ENCODE measurements around the gene APOBR. TPM values are rescaled to one million over a fixed set of nuclear protein-coding genes. Genes with fewer than 3 reads are reported as not detected.
"Not testable (repeated sequence)": the region's sequence is repeated elsewhere in the genome, so short reads cannot be mapped to it uniquely, and the experiment has no call there.

Gene APOBR
- total RNA-seq, 1 donor from 2014 or later: not detected

- no peak for TF ChIP-seq CTCF (IDR thresholded peaks at IDR 0.05)
- no peaks in the 10 kb centered on the region for H3K27me3 Mint-ChIP-seq (ENCODE audit: unreplicated experiment)
- H3K4me3 Mint-ChIP-seq (ENCODE audit: unreplicated experiment): no peak overlapping the region
- H3K36me3 Mint-ChIP-seq (ENCODE audit: unreplicated experiment): peaks cover 27% of the 10 kb centered on the region
- H3K27ac Mint-ChIP-seq (ENCODE audit: unreplicated experiment): no peak overlapping the region
- no peaks in the 10 kb centered on the region for H3K4me1 Mint-ChIP-seq (ENCODE audit: unreplicated experiment)
- no peak for DNase-seq (ENCODE audit: extremely low spot score, unreplicated experiment)
- no peaks in the 10 kb centered on the region for H3K9me3 Mint-ChIP-seq (ENCODE audit: unreplicated experiment)
These were observed 15.8 kb upstream of the APOBR start for GRCh38 chr16:28478506-28479180.

GRCh38 chr16:28482026-28482425 is 12.4 kb upstream of the APOBR start:
- TF ChIP-seq CTCF (IDR thresholded peaks at IDR 0.05): no peak
- DNase-seq (ENCODE audit: extremely low spot score, unreplicated experiment): no peak
- Mint-ChIP-seq H3K4me1 (ENCODE audit: unreplicated experiment) (no peaks in the 10 kb centered on the region), H3K4me3 (ENCODE audit: unreplicated experiment) (no peak overlapping the region), H3K9me3 (ENCODE audit: unreplicated experiment) (no peaks in the 10 kb centered on the region), H3K36me3 (ENCODE audit: unreplicated experiment) (peaks cover 17% of the 10 kb centered on the region), H3K27ac (ENCODE audit: unreplicated experiment) (no peak overlapping the region), H3K27me3 (ENCODE audit: unreplicated experiment) (no peaks in the 10 kb centered on the region)

GRCh38 chr16:28483361-28483760 is 11.1 kb upstream of the APOBR start:
- not testable (repeated sequence) for DNase-seq (ENCODE audit: extremely low spot score, unreplicated experiment); H3K4me3 Mint-ChIP-seq (ENCODE audit: unreplicated experiment); H3K9me3 Mint-ChIP-seq (ENCODE audit: unreplicated experiment); H3K4me1 Mint-ChIP-seq (ENCODE audit: unreplicated experiment); H3K27me3 Mint-ChIP-seq (ENCODE audit: unreplicated experiment); H3K27ac Mint-ChIP-seq (ENCODE audit: unreplicated experiment)
- H3K36me3 Mint-ChIP-seq (ENCODE audit: unreplicated experiment): peaks cover 14% of the 10 kb centered on the region

GRCh38 chr16:28486266-28486665 is 8.2 kb upstream of the APOBR start:
- Mint-ChIP-seq H3K27ac (ENCODE audit: unreplicated experiment) (no peak overlapping the region), H3K4me3 (ENCODE audit: unreplicated experiment) (no peak overlapping the region), H3K27me3 (ENCODE audit: unreplicated experiment) (no peaks in the 10 kb centered on the region), H3K36me3 (ENCODE audit: unreplicated experiment) (peaks cover 14% of the 10 kb centered on the region), H3K9me3 (ENCODE audit: unreplicated experiment) (no peaks in the 10 kb centered on the region), H3K4me1 (ENCODE audit: unreplicated experiment) (peaks cover 2% of the 10 kb centered on the region)
- no peak for DNase-seq (ENCODE audit: extremely low spot score, unreplicated experiment)
- TF ChIP-seq CTCF (IDR thresholded peaks at IDR 0.05): no peak

GRCh38 chr16:28491230-28491969 is 3.0 kb upstream of the APOBR start:
- Mint-ChIP-seq H3K9me3 (ENCODE audit: unreplicated experiment) (no peaks in the 10 kb centered on the region), H3K4me3 (ENCODE audit: unreplicated experiment) (peak overlapping the region; percentile 95), H3K4me1 (ENCODE audit: unreplicated experiment) (peaks cover 5% of the 10 kb centered on the region), H3K27ac (ENCODE audit: unreplicated experiment) (peak overlapping the region; percentile 100), H3K27me3 (ENCODE audit: unreplicated experiment) (no peaks in the 10 kb centered on the region), H3K36me3 (ENCODE audit: unreplicated experiment) (peaks cover 9% of the 10 kb centered on the region)
- no peak for DNase-seq (ENCODE audit: extremely low spot score, unreplicated experiment)
- TF ChIP-seq CTCF (IDR thresholded peaks at IDR 0.05): peak; percentile 41

Measured in osteocyte (in vitro differentiated cells).